Activated CD8-positive, alpha-beta memory T cell treated with anti-CD3 and anti-CD28 coated beads for 24 hours (primary cell): ENCODE results near the gene PSME1.
A peak's percentile ranks its signal among the peaks of the same experiment; 100 is the strongest.
"Not testable (repeated sequence)": the region's sequence is repeated elsewhere in the genome, so short reads cannot be mapped to it uniquely, and the experiment has no call there.

Source experiments
- DNase-seq: peaks from one replicate; pipeline ENCODE4 v3.0.0-alpha.2; 2020

The PSME1 gene

DNA sequence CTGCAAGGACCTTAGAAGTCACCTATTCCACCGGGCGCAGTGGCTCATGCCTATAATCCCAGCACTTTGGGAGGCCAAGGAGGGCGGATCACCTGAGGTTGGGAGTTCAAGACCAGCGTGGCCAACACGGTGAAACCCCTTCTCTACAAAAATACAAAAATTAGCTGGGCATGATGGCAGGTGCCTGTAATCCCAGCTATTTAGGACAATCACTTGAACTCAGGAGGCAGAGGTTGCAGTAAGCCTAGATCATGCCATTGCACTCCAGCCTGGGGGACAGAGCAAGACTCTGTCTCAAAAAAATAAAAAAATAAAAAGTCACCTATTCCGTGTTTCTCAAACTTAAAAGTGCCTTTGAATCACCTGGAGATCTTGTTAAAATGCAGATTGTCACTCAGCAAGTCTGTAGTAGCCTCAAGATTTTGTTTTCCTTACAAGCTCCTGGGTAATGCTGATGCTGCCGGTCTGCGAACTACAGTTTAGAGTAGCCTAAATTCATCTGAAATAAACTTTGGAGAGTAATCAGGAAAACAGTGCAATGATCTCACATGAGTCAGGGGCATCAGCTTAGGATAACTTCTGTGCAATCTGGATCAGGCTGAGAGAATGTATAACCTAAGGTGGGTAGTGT lies 30.3 kb upstream of the PSME1 start:
- not testable (repeated sequence) for DNase-seq

DNA sequence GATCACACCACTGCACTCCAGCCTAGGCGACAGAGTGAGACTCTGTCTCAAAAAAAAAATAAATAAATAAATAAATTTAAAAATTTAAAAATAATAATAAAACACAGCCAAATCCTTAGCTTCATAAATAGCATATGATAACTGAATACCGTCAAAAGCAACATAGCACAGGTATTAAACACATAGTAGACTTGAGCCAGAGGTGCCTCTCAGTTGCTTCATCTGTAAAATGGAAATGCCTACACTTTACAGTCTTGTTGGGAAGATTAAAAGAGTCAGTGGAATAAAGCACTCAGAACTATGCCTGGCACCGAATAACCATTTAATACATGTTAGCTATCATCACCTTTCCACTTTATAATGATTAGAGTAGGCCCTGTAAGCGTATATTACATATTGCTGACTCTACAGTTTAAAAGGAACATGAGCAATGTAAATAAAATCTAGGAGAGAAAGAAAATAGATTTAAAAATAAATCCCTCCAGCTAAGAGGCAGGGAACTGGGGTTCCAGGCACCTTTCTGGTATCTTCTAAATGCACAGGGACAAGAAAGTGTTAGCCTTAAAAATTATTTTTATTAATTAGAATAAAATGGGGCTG lies 29.2 kb upstream of the PSME1 start:
- no peak for DNase-seq

DNA sequence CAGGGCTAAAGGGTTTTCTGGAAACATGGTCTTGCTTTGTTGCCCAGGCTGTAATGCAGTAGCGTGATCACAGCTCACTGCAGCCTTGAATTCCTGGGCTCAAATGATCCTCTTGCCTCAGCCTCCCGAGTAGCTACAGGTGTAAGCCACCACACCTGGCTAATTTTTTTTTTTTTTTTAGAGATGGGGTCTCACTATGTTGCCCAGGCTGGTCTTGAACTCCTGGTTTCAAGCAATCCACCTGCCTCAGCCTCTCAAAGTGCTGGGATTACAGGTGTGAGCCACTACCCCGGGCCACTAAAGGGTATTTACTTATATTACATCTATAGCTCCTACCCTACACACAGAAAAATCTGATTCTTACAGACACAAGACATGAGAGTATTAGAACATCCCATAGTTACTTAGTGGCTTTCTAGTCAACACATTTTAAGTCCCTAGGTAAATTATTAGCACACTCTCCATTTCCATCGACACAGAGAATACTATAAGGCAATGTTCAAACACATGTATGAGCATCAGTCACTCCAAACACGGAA lies 27.6 kb upstream of the PSME1 start:
- DNase-seq, result no peak

DNA sequence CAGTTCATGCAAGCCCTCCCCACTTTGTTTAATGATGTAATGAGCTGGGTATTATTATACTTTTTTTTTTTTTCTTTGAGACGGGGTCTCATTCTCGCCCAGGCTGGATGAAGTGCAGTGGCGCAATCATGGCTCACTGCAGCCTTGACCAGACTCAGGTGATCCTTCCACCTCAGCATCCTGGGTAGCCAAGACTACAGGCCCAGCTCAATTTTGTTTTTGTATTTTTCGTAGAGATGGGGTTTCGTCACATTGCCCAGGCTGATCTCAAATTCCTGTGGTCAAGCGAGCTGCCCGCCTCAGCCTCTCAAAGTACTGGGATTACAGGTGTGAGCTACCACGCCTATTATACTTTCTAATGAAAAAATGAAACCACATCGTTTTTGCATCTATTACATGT lies 25.9 kb upstream of the PSME1 start:
- no peak for DNase-seq

DNA sequence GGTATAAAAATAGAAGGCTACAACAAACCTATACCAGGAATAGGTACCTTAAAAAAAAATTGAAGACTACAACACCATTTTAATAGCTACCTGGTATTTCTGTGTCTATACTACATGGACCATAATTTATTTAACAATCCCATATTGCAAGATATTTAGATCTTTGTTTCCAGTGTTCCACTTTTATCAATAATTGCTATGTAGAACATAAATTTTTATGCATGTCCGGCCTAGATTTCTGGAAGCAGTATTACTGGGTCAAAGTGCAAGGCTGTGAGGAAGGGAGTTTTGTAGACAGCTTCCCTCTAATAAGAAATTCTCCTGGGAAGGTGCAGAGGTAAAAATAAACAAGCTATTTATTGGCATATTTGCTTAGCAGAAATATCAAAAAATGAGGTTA lies 25.5 kb upstream of the PSME1 start:
- no peak for DNase-seq

DNA sequence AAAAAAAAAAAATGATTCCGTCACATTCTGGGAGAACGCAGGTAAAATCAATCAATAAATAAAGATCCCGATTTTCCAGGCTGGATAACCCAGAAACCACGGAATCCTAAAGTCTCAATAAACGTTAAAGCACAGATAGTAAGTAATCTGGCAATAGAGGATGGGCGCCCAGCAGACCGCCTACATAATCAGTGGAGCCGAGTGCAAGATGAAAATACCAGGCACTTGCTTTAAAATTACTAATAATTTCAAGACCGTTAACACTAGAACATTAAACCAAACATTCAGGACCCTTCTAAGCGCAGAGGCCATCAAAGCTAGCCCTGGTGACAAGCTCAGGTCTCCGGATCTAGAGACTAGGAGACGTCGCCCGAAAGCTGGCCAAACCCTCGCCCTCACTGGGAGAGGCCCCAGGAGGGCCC lies 22.6 kb upstream of the PSME1 start:
- no peak for DNase-seq

DNA sequence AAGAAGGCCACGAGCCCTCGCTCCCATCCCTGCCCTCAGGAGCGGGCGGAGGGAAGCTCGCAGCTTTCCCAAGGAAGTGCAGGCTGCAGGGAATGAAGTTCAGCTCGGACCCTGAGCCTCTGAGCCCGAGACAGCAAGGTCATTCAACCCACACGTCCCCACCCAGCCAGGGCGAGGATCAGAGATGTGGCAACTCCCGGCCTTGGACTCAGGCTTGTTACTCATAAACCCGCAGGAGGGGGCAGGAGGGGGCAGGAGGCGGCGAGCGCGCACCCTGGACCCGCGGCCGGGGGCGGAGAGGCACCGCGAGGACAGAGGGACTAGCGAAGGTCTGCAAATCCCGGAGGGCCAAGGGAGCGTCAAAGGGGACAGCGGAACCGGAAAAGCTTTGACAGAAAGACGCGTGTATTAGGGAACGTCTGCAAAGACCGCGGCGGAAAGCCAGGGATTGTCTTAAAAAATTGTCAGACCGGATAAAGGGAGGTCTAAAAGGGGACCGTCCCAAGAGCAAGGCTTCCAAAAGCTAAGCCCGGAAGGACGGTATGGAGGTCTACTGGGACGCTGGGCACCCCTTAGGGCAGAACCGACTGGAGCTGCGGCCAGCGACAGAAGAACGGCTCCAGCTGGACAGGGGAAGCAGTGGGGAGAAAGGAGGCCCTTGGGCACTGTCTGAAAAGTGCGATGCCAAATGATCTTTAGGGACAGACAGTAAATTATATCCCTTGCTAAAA lies 22.0 kb upstream of the PSME1 start:
- DNase-seq, result peak; percentile 92

DNA sequence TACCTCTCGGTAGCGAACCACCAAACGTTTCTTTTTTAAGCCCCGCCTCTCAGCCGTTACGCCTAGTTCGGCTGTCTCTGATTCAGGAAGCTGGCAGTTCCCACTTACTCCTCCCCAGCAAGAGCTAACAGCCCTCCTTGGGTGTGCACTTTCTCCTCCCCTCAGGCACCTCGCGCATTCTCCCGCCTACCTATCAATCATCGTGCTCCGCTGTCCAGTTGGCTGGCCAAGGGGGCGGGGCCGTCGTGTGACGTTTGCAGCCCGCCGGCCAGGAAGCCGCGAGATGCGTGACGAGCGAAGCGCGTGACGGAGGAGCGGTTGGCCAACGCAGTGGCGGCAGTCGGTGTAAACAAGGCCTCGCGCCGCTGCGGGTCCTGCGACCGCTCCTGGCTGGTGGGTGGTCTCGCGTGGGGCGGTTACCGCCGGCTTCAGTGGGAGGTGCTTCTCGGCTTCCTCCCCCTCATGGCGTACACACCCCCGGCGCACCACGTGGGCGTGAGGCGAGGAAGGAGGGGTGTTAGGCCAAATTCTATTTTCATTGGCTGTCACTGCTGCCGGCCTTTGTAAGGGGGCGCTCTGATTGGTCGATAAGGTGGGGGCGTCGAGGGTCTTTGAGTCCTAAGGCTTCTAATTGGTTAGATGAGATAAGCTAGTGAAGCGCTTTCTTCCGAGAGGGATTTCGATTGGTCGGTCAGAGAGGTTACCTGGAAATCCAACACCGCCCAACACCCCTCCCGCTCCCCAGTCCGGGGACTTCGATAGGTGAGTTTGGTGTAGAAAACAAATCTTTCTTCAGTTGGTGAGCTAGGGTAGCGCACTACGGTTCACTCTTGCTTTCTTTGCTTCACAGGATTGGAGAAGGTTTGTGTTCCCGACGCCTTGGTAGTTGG lies 21.2 kb upstream of the PSME1 start, which contains the start of the genes DCAF11 and NRL:
Gene DCAF11, plus strand, starts transcription at position 246 of the 890 bp plus-strand sequence. CDS start 818 bp downstream, outside the sequence.
Gene NRL, minus strand, starts transcription at position 418 of the 890 bp plus-strand sequence. CDS start 32,101 bp downstream, outside the sequence.
- peak; percentile 99 for DNase-seq

DNA sequence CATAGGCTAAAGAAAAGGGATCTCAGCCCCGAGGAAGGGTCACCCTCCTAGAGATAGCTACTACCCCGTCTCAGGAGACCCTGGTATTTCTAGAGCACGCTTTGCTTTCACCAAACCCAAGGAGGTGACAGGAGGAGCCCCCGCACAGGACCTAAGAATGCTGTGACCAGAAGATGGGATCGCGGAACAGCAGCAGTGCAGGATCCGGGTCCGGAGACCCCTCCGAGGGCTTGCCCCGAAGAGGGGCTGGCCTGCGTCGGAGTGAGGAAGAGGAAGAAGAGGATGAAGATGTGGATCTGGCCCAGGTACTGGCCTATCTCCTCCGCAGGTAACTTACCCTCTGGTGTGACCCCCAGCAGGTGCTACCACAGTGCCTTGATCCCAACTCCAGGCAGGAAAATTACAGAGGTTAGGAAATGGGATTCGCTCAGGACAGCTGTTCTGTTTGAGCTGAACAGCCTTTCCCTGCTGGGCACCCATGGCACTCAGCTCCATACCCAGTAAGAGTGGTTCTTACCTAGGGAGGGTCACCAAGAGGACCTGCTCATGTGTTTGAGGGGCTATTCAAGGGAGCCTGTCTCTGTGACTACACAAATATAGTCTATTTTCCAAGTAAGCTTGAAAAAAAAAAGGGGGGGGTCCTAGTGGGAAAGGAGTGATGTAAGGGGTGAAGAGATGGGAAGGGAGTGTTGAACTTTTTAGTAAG lies 20.4 kb upstream of the PSME1 start:
- no peak for DNase-seq

DNA sequence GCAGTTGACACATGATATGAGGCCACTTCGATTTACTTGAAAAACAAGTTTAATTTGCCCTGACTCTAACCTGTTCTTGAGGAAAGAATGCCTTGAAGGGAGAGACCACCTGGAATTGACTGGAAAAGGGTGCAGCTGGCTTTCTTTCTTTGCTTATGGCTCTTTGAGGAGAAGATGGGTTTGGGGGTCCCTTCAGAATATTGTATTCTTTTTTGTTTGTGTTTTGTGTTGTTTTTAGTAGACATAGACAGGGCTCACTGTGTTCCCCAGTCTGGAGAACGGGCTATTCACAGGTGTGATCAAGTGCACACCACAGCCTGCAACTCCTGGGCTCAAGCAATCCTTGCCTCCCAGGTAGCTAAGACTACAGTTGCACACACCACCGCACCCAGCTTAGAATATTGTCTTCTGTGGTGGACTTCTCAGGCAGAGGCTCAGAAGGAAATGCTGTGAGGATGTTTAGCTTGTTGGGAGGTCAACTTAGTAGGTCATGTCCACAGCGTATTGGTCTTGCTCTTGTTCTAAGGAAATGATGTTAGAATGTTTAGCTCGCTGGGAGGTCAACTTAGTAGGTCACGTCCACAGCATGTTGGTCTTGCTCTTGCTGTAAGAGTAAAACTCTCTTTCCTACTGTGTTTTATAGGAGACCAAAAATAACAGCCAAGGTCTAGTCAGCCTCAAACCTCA lies 19.7 kb upstream of the PSME1 start:
- DNase-seq, result no peak

DNA sequence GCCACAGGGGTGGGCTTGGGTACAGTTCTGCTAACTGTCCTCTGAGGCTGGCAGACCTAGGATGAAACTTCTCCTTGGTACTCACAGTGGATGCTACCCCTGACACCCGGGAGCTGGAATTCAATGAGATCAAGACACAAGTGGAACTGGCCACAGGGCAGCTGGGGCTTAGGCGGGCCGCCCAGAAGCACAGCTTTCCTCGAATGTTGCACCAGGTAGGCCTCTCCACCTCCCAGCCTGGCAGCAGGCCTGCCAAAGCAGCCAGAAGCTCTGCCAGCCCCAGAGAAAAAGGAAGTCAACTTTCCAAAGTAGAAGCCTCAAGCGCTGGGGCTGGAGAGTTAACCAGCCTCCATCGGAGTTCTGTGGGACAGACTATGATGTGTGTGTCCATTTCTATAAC lies 18.8 kb upstream of the PSME1 start:
- no peak for DNase-seq

DNA sequence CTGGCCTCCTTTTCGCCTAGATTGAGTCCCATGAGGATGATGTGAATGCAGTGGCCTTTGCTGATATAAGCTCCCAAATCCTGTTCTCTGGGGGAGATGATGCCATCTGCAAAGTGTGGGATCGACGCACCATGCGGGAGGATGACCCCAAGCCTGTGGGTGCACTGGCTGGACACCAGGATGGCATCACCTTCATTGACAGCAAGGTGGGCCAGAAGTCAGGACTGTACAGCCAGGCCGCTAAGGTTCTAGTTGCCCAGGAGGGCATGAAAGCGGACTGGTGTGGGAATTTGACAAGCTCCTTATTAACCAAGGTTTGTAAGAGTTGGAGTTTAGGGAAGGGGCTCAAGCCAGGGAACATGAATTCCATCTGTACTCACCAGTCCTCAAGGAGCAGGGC lies 16.3 kb upstream of the PSME1 start:
- no peak for DNase-seq

DNA sequence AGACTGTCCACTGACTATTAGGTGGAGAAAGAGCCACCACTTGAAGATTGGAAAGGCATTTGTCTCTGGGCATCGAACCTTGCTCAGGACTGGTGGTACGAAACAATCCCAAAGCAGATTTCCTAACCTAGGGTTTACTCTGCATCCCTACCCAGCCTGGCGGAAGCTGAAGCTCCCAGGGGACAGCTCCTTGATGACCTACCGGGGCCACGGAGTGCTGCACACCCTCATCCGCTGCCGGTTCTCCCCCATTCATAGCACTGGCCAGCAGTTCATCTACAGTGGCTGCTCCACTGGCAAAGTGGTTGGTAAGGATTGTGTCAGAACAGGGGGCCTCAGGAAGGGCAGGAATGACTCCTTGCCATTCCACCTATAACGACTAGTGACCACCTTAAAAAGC lies 14.8 kb upstream of the PSME1 start:
- DNase-seq, result no peak

DNA sequence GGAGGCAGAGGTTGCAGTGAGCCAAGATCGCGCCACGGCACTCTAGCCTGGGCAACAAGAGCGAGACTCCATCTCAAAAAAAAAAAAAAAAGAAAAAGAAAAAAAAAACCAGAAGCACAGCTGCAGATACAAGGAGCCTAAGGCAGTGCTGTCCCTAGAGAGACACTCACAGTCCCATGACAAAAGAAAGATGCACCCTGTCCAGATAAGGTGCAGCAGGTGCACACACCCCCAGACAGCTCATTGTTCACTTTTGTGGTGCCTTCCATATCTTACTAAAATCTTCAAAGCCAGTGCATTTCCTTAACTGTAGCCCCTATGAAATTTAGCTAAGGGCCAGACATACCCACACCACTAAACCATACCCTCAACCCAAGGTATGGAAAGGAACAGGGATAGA lies 13.6 kb upstream of the PSME1 start:
- no peak for DNase-seq

DNA sequence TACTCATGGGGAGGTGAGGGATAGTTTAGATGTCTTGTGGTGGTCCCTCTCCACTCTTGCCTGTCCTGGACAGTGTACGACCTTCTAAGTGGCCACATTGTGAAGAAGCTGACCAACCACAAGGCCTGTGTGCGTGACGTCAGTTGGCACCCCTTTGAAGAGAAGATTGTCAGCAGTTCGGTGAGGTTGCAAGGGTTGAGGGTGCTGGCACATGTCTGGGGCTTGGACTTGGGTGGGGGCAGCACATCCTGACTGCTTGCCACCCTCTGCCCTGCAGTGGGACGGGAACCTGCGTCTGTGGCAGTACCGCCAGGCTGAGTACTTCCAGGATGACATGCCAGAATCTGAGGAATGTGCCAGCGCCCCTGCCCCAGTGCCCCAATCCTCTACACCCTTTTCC lies 13.1 kb upstream of the PSME1 start:
- DNase-seq, result no peak

DNA sequence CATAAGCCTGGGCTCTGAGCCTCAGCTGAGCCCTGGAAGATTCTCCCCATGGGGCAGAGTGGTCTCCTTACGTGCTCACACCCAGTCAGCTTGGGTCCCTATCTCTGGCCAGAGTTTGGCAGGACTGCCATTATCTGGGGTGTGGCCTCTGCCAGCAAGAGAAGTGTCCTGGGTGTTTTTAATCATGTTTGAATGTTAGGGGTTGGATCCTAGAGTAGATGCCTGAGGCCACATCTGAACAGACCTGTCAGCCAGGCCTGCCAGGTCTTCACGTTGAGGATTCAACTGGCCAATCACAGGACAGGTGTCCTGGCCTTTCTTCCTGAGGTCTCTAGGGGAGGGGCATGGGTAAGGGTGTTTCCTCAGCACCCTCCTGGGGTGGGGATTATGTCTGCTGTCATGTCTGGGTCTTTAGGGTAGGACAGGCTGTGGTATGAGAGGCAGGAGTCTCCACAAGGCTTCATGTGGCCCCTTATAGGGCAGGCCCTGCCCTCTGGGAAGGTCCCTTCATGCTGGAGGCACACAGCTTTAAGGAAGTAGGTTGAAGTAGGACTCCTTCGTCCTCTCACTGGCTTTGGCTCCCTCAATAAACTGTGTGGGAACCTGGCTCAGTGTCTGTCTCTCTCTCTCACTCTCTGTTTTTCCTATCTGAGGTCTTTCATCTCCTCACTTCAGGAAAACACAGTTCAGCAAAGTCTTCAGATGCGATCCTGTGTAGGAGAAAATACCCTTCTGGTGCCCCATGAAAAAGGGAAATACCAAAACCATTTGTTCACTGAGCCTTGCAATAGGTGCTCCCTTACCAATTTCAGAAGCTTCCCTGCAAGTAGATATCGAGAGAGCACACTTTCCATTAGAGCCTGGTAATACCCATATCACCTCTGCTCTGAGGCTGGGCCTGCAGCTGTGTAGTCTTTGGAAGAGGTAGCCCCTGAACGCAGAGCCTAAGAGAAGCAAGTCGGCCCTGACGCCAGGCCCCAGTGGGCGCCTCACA lies 12.3 kb upstream of the PSME1 start:
- DNase-seq, result no peak

DNA sequence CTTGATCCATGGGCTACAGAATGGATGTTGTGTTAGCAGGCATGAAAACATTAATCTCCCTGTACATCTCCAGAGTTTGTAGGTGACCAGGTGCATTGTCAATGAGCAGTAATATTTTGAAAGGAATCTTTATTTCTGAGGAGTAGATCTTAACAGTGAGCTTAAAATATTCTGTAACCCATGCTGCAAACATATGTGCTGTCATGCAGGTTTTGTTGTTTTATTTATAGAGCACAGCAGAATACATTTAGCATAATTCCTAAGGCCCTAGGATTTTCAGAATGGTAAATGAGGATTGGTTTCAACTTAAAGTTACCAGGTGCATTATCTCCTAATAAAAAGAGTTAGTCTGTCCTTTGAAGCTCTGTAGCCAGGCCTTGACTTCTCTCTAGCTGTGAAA lies 9.1 kb upstream of the PSME1 start:
- no peak for DNase-seq

DNA sequence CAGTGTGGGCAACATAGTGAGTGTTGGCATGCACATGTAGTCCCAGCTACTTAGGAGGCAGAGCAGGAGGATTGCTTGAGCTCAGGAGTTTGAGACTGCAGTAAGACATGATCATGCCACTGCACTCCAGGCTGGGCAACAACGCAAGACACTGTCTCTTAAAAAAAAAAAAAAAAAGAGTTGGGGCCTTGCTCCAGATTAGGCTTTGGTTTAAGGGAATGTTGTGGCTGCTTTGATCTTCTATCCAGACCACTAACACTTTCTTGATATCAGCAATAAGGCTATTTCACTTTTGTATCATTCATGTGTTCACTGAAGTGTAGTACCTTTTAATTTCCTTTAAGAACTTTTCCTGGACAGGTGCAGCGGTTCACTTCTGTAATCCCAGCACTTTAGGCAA lies 8.3 kb upstream of the PSME1 start:
- no peak for DNase-seq

DNA sequence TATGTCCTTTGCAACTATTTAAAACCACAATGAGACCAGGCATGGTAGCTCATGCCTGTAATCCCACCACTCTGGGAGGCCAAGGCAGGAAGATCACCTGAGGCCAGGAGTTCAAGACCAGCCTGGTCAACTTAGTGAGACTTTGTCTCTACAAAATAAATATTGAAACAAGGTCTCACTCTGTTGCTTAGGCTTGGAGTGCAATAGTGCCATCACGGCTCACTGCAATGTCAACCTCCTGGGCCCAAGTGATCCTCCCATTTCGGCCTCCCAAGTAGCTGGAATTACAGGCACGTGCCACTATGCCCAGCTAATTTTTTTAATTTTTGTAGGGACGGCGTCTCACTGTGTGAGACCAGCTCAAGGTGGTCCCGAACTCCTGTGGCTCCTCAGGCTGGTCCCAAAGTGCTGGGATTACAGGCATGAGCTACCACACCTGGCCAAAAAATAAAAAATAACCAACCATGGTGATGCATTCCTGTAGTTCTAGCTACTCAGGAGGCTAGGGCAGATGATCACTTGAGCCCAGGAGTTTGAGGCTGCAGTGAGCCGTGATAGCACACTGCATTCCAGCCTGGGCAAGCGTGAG lies 6.5 kb upstream of the PSME1 start:
- no peak for DNase-seq

DNA sequence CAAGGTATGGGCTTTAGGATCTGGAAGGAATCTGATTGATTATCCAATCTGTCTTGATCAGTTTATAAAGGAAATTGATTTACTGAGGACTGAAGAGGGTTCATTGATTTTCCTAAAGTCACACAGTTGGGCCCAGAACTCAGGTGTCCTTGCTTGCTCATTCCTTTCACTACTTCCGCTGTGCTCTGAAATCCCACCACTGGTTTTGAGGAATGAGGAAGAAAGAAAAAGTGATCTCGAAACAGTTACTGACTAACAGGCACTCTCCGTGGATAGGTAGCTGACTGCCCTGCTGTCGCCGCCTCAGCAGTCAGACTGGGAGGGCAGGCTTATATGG lies 5.6 kb upstream of the PSME1 start, which contains the start of gene FITM1:
Gene FITM1, plus strand, starts transcription at position 280 of the 337 bp plus-strand sequence. CDS start 905 bp downstream, outside the sequence.
- no peak for DNase-seq
